ENCODE data around the gene SGSH.

GRCh38 chr17:80213643-80213975 is 6.5 kb downstream of the SGSH start:
- TF ChIP-seq CTCF (conservative IDR thresholded peaks at IDR 0.05; ENCODE audit: low read length) (no peak), EZH2phosphoT487 (IDR thresholded peaks at IDR 0.05; ENCODE audit: borderline replicate concordance) (no peak)
